Trophoblast cell (in vitro differentiated cells and primary cell): ENCODE measurements around the gene PARD3B.

Experiments
- DNase-seq, 2 donors: peaks; one replicate each; pipeline ENCODE4 v3.0.0-alpha.2; 2016
- H2AFZ ChIP-seq: 2 replicates; pipeline ENCODE4 v1.6.1; 2013; ENCODE audit warnings: low read length, moderate library complexity, mild to moderate bottlenecking; ENCODE audit not compliant: insufficient read depth, poor library complexity
- H2AK5ac ChIP-seq: 2 replicates; pipeline ENCODE4 v1.6.1; 2013; ENCODE audit warnings: mild to moderate bottlenecking, low read length
- H2BK120ac ChIP-seq: 2 replicates; pipeline ENCODE4 v1.6.1; 2013; ENCODE audit warnings: low read length, mild to moderate bottlenecking, moderate library complexity; ENCODE audit not compliant: insufficient read depth, poor library complexity
- H2BK12ac ChIP-seq: 2 replicates; pipeline ENCODE4 v1.6.1; 2013; ENCODE audit warnings: mild to moderate bottlenecking, low read length, moderate library complexity
- H2BK5ac ChIP-seq: 2 replicates; pipeline ENCODE4 v1.6.1; 2013; ENCODE audit warnings: low read length, low read depth, moderate library complexity, mild to moderate bottlenecking; ENCODE audit not compliant: poor library complexity
- H3K14ac ChIP-seq: 2 replicates; pipeline ENCODE4 v1.6.1; 2013; ENCODE audit warnings: mild to moderate bottlenecking, low read length
- H3K18ac ChIP-seq: 2 replicates; pipeline ENCODE4 v1.6.1; 2013; ENCODE audit warnings: mild to moderate bottlenecking, low read length
- H3K23ac ChIP-seq: 2 replicates; pipeline ENCODE4 v1.6.1; 2013; ENCODE audit warnings: low read length
- H3K27ac ChIP-seq: 2 replicates; pipeline ENCODE4 v1.5.1; 2013; ENCODE audit warnings: low read depth, mild to moderate bottlenecking, inconsistent platforms, low read length, moderate library complexity
- H3K27me3 ChIP-seq: 2 replicates; pipeline ENCODE4 v1.6.1; 2013; ENCODE audit warnings: inconsistent platforms, mild to moderate bottlenecking, low read length, moderate library complexity; ENCODE audit not compliant: insufficient read depth
- H3K36me3 ChIP-seq, 2 experiments: 1 replicate in 1 of 2; 2 replicates in 1 of 2; pipeline ENCODE4 v1.6.1; 2013; ENCODE audit warnings: low read length in 2 of 2, mild to moderate bottlenecking in 2 of 2, moderate library complexity in 1 of 2; ENCODE audit not compliant: insufficient read depth in 2 of 2, control insufficient read depth in 1 of 2
- H3K4ac ChIP-seq: 2 replicates; pipeline ENCODE4 v1.6.1; 2013; ENCODE audit warnings: low read depth, mild to moderate bottlenecking, low read length, moderate library complexity
- H3K4me1 ChIP-seq, 2 experiments: 1 replicate in 1 of 2; 2 replicates in 1 of 2; pipeline ENCODE4 v1.6.1; 2013; ENCODE audit warnings: low read length in 2 of 2, mild to moderate bottlenecking in 2 of 2, moderate library complexity in 1 of 2; ENCODE audit not compliant: insufficient read depth in 2 of 2, control insufficient read depth in 1 of 2
- H3K4me2 ChIP-seq: 2 replicates; pipeline ENCODE4 v1.6.1; 2013; ENCODE audit warnings: inconsistent platforms, mild to moderate bottlenecking, low read length, moderate library complexity
- H3K4me3 ChIP-seq: 2 replicates; pipeline ENCODE4 v1.5.1; 2013; ENCODE audit warnings: mild to moderate bottlenecking, low read depth, low read length, inconsistent platforms
- H3K79me1 ChIP-seq: one replicate; pipeline ENCODE4 v1.6.1; 2013; ENCODE audit warnings: low read length
- H3K79me2 ChIP-seq: 2 replicates; pipeline ENCODE4 v1.6.1; 2013; ENCODE audit warnings: low read length, mild to moderate bottlenecking; ENCODE audit not compliant: control insufficient read depth, insufficient read depth, poor library complexity
- H3K9ac ChIP-seq: 2 replicates; pipeline ENCODE4 v1.6.1; 2013; ENCODE audit warnings: mild to moderate bottlenecking, low read length
- H3K9me3 ChIP-seq: 2 replicates; pipeline ENCODE4 v1.6.1; 2013; ENCODE audit warnings: low read depth, mild to moderate bottlenecking, control low read depth, inconsistent platforms, low read length; ENCODE audit not compliant: insufficient read depth
- H4K12ac ChIP-seq: 2 replicates; pipeline ENCODE4 v1.6.1; 2013; ENCODE audit warnings: low read depth, mild to moderate bottlenecking, low read length, moderate library complexity
- H4K8ac ChIP-seq: 2 replicates; pipeline ENCODE4 v1.6.1; 2013; ENCODE audit warnings: low read depth, mild to moderate bottlenecking, low read length, moderate library complexity
- H4K91ac ChIP-seq: one replicate; pipeline ENCODE4 v1.6.1; 2013; ENCODE audit warnings: low read depth, mild to moderate bottlenecking, low read length, moderate library complexity
- WGBS: extraction: QIAGEN DNeasy Blood & Tissue Kit; methylation state at CpG from one replicate; pipeline ENCODE4 v1.1.7; 2013; ENCODE audit warnings: missing lambda C conversion rate; ENCODE audit not compliant: insufficient read length, insufficient coverage; ENCODE audit errors: extremely low coverage; 5-methylcytosine and 5-hydroxymethylcytosine counted together

PARD3B gene

DNA sequence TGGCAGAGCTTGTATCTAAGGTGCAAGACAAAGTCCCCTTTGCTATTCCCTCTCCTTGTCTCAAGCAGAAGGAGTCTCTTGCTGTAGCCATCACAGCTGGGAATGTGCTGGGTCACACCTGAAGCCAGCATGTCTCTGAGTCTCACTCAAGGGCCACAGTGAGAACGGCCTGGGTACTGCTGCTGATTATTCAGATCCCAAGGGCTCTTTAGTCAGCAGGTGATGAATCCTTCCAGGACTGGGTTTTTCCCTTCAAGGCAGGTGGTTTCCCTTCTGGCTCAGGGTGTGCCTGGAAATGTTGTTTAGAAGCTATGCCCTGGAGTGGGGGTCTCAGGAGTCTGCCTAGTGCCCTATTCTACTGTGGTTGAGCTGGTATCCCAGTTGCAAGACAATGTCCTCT is 356.3 kb downstream of the PARD3B start:
- Histone ChIP-seq H3K79me1 (peaks cover 8% of the 10 kb centered on the region), H3K4me2 (no peak overlapping the region), H3K36me3 (no peaks in the 10 kb centered on the region), H3K18ac (no peak overlapping the region), H3K79me2 (no peaks in the 10 kb centered on the region), H4K8ac (no peak overlapping the region), H3K9me3 (no peaks in the 10 kb centered on the region), H2BK120ac (peak overlapping the region; percentile 91), H2AK5ac (no peak overlapping the region), H4K91ac (peak overlapping the region; percentile 82), H3K14ac (peak overlapping the region; percentile 24), H3K27ac (peak overlapping the region; percentile 61), H3K27me3 (no peaks in the 10 kb centered on the region), H3K4ac (no peak overlapping the region), H4K12ac (no peak overlapping the region), H3K4me3 (no peak overlapping the region), H2AFZ (no peak overlapping the region), H2BK5ac (no peak overlapping the region), H3K4me1 (peaks cover 3 to 8% of the 10 kb centered on the region in 2 experiments), H2BK12ac (peak overlapping the region; percentile 29), H3K9ac (no peak overlapping the region), H3K23ac (no peak overlapping the region)
- DNase-seq = no peak
- no CpG with 5 or more reads among the region's 1 CpG for WGBS

DNA sequence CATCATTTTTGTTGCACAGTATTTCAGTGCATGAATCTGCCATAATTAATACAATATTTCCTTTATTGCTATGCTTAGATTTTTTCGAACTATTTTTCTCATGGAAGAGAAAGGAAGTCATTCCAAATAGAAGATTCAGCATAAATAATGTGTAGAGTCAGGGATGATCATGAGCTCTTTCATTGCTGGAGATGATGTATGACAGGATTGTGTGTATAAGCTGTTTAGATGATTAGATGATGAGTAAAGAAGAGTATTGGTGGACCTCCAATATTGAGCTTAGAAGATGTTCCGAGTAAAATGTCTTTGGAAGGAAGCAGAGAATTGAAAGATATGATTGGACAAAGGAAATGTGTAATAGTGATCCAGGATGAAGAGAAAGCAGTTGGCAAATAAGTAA is 364.5 kb downstream of the PARD3B start:
- no peak overlapping the region for H3K27ac ChIP-seq
- no peak overlapping the region for H3K23ac ChIP-seq
- no peak overlapping the region for H2BK5ac ChIP-seq
- H3K4me1 ChIP-seq = peaks cover 0 to 2% of the 10 kb centered on the region in 2 experiments
- DNase-seq = no peak
- no peak overlapping the region for H2BK120ac ChIP-seq
- no peak overlapping the region for H3K9ac ChIP-seq
- H3K4me3 ChIP-seq = no peak overlapping the region
- no peak overlapping the region for H4K12ac ChIP-seq
- no peak overlapping the region for H3K14ac ChIP-seq
- no peaks in the 10 kb centered on the region for H3K79me1 ChIP-seq
- no peak overlapping the region for H3K4ac ChIP-seq
- H3K4me2 ChIP-seq = no peak overlapping the region
- no peak overlapping the region for H4K8ac ChIP-seq
- H2AK5ac ChIP-seq = no peak overlapping the region
- H3K9me3 ChIP-seq = no peaks in the 10 kb centered on the region
- no peak overlapping the region for H4K91ac ChIP-seq
- no peak overlapping the region for H2BK12ac ChIP-seq
- no peaks in the 10 kb centered on the region for H3K79me2 ChIP-seq
- H3K27me3 ChIP-seq = no peaks in the 10 kb centered on the region
- no peak overlapping the region for H2AFZ ChIP-seq
- no CpG with 5 or more reads among the region's 2 CpGs for WGBS
- no peaks in the 10 kb centered on the region for H3K36me3 ChIP-seq
- no peak overlapping the region for H3K18ac ChIP-seq

DNA sequence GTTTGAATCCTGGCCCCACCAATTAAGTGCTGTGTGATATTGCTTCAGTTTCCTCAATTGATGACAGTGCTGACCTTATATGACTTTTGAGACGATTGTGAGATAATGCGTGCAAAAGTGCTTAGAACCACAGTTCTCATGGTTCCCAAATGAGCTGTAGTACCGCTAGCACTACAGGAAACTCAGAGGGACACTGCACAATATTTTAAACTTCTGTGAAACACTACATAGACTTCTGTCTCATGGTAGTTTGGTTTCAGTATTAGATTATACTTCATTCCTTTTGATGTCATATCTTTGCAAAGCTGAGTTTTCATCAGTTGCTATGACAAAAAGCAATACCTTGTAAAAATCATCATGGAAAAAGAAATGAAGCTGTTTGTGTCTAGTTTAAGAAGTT is 368.0 kb downstream of the PARD3B start:
- no peak overlapping the region for H2BK5ac ChIP-seq
- H3K4ac ChIP-seq = no peak overlapping the region
- no peak for DNase-seq
- no peak overlapping the region for H3K4me2 ChIP-seq
- no peak overlapping the region for H4K91ac ChIP-seq
- H3K4me1 ChIP-seq = no peaks in the 10 kb centered on the region
- H4K12ac ChIP-seq = no peak overlapping the region
- no peaks in the 10 kb centered on the region for H3K79me1 ChIP-seq
- H3K14ac ChIP-seq = no peak overlapping the region
- no peaks in the 10 kb centered on the region for H3K36me3 ChIP-seq
- H3K9me3 ChIP-seq = no peaks in the 10 kb centered on the region
- H3K27me3 ChIP-seq = no peaks in the 10 kb centered on the region
- no peak overlapping the region for H3K18ac ChIP-seq
- no peak overlapping the region for H2BK12ac ChIP-seq
- H2AFZ ChIP-seq = no peak overlapping the region
- H3K79me2 ChIP-seq = no peaks in the 10 kb centered on the region
- H3K4me3 ChIP-seq = no peak overlapping the region
- no peak overlapping the region for H2BK120ac ChIP-seq
- H4K8ac ChIP-seq = no peak overlapping the region
- no peak overlapping the region for H2AK5ac ChIP-seq
- H3K9ac ChIP-seq = no peak overlapping the region
- WGBS = no CpG with 5 or more reads among the region's 3 CpGs
- no peak overlapping the region for H3K23ac ChIP-seq
- no peak overlapping the region for H3K27ac ChIP-seq

DNA sequence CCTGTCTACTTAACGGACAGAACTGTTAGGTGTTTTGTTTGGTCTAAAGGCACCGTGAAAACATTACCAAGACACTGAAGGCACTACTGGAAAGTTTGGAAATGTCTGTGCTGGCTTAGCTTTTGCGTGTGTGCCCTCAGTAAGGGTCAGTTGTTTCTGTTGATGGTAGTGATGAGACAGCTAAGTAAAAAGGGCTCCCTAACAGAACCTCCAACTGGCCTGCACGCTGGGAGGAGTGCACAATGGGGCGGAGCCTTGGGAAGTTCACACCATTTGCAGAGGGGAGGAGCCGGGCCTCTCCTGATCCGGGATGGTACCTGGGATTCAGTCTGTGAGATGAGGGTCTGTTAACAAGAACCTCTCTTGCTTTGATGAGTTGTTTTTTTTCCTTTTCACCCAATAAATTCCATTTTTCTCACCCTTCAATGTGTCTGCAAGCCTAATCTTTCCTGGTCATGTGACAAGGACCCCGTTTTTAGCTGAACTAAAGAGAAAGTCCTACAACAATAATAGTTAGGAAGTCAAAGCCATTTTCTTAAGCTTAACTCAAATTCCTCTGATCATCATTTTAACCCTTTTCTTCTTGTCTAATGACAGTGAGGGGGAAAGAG is 368.7 kb downstream of the PARD3B start:
- Histone ChIP-seq H2AK5ac (no peak overlapping the region), H3K36me3 (no peaks in the 10 kb centered on the region), H3K23ac (no peak overlapping the region), H3K9me3 (no peaks in the 10 kb centered on the region), H3K27me3 (no peaks in the 10 kb centered on the region), H3K79me2 (no peaks in the 10 kb centered on the region), H3K18ac (no peak overlapping the region), H3K27ac (no peak overlapping the region), H4K8ac (no peak overlapping the region), H3K9ac (no peak overlapping the region), H3K4me1 (no peaks in the 10 kb centered on the region), H3K4me3 (no peak overlapping the region), H2BK120ac (no peak overlapping the region), H3K4ac (no peak overlapping the region), H4K91ac (no peak overlapping the region), H4K12ac (no peak overlapping the region), H3K14ac (no peak overlapping the region), H2BK12ac (no peak overlapping the region), H2AFZ (no peak overlapping the region), H3K4me2 (no peak overlapping the region), H2BK5ac (no peak overlapping the region), H3K79me1 (no peaks in the 10 kb centered on the region)
- DNase-seq = no peak
- WGBS = no CpG with 5 or more reads among the region's 8 CpGs
